ENCODE measurements around the gene TMSB15C.
A peak's percentile ranks its signal among the peaks of the same experiment; 100 is the strongest.
"Not testable (repeated sequence)": the region's sequence is repeated elsewhere in the genome, so short reads cannot be mapped to it uniquely, and the experiment has no call there.

The TMSB15C gene

DNA sequence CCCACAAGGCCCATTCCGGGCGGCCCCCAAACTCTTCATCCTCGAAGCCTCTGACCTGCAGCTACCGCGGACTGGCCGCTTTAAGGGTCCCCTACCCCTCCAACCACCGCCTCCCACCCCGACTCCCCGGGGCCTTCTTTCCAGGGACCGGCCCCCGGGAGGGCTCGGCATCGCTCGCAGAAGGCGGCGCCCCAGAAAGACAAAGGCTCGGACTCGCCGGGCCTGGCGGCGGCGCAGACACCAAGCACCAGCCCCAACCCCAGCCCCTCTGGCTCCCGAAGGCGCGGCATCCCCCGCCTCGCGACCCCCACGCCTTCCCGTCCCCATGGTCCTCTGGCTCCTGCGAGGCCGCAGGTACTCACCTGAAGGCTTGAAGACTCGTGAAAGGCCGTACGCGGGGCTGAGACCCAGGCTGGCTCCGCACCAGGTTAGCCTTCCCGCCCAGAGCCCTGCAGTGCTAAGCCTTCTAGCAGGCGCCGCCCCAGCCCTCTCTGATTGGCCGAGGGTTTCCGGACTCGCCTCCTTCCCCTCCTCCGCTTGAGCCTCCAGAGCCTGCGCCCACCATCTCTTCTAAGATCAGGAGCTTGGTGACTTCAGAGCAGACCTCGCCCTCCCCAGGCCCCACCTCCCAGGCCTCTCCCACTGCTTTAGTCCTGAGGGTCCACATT, at the start of gene TMSB15C:
Gene TMSB15C (minus strand): TSS at position 459 of the 668 bp plus-strand sequence.
- not testable (repeated sequence) for DNase-seq (ENCODE audit: low read depth)

DNA sequence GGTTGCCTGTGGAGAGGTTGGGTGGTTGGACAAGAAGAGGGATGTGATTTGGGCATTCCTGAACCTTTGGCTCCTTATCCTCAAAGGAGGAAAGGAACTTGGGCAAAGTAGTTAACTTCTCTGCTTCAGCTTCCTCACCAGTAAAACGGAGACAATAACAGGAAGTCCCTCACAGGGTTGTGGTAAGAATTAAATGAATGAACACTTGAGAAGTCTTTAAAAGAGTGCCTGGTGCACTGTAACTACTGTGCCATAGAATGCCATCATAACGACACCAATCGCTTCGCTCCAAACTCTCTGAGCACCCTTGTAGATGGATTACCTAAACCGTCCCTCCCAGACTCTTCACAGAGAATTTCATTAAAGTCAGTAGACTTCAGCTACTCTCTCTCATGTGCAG, 46.8 kb upstream of the TMSB15C start:
- TF ChIP-seq, protein P1, sequence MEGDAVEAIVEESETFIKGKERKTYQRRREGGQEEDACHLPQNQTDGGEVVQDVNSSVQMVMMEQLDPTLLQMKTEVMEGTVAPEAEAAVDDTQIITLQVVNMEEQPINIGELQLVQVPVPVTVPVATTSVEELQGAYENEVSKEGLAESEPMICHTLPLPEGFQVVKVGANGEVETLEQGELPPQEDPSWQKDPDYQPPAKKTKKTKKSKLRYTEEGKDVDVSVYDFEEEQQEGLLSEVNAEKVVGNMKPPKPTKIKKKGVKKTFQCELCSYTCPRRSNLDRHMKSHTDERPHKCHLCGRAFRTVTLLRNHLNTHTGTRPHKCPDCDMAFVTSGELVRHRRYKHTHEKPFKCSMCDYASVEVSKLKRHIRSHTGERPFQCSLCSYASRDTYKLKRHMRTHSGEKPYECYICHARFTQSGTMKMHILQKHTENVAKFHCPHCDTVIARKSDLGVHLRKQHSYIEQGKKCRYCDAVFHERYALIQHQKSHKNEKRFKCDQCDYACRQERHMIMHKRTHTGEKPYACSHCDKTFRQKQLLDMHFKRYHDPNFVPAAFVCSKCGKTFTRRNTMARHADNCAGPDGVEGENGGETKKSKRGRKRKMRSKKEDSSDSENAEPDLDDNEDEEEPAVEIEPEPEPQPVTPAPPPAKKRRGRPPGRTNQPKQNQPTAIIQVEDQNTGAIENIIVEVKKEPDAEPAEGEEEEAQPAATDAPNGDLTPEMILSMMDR (IDR thresholded peaks at IDR 0.05; ENCODE audit: low read length, missing control alignments): no peak
- no peak for DNase-seq (ENCODE audit: low read depth)
- H3K4me3 ChIP-seq (replicated peaks; ENCODE audit: low read depth, low read length): no peak overlapping the region

More for the DNA sequence above, at the start of gene TMSB15C:
- H3K4me3 ChIP-seq (replicated peaks; ENCODE audit: low read depth, low read length): not testable (repeated sequence)

DNA sequence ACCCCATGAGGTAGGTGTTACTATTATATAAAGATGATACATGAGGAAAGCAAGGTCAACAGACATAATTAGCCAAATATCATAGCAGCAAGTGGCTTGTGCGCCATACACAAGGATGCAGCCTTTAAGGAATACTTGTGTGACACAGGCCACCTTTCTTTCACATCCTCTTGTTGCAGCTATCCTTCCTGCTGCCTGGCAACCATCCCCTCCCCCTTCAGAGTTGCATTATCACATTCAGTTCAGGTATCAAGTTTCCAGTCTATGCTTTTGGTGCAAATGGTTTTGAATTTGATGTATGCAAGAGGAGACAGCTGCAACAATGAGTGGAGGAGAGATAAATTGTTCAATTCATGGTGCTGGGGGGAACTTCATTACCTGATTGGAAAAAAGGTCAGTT, 42.7 kb upstream of the TMSB15C start:
- no peak for DNase-seq (ENCODE audit: low read depth)
- TF ChIP-seq, protein P1 (IDR thresholded peaks at IDR 0.05; ENCODE audit: low read length, missing control alignments): no peak

DNA sequence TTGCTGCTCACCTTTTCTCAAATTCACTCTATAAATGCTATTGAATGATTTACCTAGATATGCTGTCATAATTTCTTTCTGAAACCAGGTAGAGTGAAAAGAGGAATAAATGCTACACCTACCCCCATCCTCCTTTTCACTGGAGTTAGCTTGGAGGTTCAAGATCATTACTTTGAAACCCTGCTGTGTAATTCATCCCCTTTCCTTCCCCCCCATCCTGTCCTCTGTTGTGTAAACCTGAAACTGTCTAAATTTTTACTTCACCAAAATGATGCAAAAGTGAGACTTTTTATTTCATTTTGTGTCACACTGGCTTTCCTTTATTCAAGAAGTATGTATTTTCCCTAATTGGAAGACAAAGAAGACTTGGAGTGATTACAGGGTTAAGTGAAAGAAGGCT, 41.7 kb upstream of the TMSB15C start:
- TF ChIP-seq, protein P1 (IDR thresholded peaks at IDR 0.05; ENCODE audit: low read length, missing control alignments): no peak
- no peak for DNase-seq (ENCODE audit: low read depth)
- no peak overlapping the region for H3K4me3 ChIP-seq (replicated peaks; ENCODE audit: low read depth, low read length)

More for the DNA sequence above, 42.7 kb upstream of the TMSB15C start:
- no peak overlapping the region for H3K4me3 ChIP-seq (replicated peaks; ENCODE audit: low read depth, low read length)

DNA sequence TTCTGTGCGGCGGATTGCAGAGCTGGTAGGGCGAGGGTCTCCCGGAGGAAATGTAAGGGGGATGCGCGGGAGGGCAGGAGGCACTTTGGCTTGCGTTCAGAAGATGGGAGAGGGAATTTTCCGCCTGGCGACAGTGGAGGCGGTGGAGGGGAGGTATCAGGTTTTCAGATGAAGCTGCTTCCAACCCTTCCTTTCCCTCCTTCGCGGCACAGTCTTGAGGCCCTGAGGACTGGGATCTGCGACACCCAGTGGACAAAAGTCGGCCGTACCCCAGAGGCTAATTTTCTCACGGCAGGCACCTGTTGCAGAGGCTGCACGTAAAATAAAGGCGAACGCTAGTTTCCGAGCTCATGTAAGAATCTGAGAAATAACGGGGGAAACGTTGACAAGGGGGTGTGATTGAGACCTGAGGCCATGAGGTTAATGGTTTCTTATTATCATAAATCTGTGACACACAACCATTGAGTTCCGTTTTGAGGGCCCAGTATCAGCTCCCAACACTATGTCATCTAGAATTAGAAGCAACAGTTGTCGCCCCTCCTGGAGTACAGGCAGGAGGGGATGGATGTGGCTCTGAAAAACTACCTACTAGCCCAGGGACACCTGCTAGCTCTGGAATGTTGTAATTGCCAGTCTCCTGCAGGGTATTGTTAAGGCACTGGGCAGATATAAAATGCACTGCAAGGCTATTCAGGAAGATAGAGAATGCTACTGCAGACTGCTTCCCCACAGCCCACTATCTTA, 37.4 kb upstream of the TMSB15C start:
- H3K4me3 ChIP-seq (replicated peaks; ENCODE audit: low read depth, low read length): peak overlapping the region; percentile 63
- peak; percentile 49 for DNase-seq (ENCODE audit: low read depth)
- TF ChIP-seq, protein P1 (IDR thresholded peaks at IDR 0.05; ENCODE audit: low read length, missing control alignments): peak; percentile 39

DNA sequence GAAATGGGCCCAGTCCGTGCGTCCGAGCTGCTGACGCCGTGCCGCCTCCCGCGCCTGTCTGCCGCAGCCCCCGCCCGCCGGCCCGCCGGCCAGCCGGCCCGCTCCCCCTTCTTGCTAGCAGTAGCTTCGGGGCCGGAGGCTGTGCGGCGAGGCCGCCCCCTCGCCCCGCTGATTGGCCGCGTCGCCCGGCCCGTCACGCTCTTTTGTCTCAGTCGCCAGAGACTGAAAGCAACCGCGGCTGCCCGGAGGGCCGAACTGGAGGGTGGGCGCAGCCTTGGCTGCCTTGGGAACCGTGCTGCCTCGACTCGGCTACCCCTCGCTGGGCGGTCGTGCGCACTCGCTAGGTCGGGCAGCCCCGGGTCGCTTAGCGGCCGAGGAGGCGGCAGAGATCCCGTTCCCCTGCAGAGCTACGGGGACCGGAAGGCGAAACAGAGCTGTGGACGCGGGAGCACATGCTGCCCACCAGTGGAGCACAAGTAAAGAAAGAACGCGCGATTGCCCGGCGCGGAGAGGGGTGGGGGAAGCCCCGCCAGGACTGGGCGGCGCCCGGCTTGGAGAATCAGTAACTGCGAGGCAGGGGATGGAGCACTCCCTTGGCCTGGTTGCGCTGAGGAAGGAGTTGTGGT, 36.4 kb upstream of the TMSB15C start, which contains the start of gene ZCCHC18:
Gene ZCCHC18 (plus strand): TSS at position 198 of the 626 bp plus-strand sequence. CDS start 1,589 bp downstream, outside the sequence.
- peak within 1 kb of the TSS; percentile 63 for H3K4me3 ChIP-seq (replicated peaks; ENCODE audit: low read depth, low read length)
- TF ChIP-seq, protein P1 (IDR thresholded peaks at IDR 0.05; ENCODE audit: low read length, missing control alignments): no peak
- DNase-seq (ENCODE audit: low read depth): peak; percentile 57

DNA sequence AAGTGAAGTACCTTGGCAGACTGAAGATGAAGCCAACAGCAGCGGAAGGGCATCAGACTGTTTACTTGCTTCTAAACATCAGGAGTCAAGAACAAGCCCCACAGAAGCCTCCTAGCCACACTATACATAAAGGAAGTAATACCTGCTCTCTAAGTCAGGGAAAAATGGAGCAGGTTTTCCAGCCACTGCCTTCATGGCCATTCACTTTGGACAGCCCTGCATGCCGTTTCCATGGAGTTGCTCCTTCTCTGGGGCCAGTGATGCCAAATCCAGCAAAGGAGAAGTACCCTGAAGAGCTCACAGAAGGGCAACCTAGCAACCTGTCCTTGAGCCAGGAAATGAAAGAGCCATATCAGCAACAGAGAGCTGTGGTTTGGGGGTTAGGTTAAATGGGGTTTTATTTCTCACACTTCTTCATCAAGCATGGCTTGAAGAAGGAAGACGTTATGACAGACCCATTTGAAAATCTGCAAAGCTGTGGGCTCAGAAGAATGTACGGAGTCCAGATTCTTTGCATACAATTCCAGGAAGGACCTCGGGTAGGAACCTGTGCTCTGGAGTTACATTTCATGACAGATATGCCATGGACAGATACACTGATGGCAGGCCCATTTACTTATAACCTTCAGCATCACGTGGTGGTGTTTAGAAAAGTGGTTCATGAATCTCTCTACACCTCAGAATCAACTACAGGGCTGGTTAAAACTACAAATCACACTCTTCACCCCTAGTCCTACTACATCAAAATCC, 34.6 kb upstream of the TMSB15C start:
- H3K4me3 ChIP-seq (replicated peaks; ENCODE audit: low read depth, low read length); DNase-seq (ENCODE audit: low read depth): not testable (repeated sequence)

All from fibroblast of pulmonary artery (primary cell).